HS-27A (cell line): ENCODE data around the gene SNAPC4.

Experiments used
- DNase-seq: peaks from one replicate; pipeline ENCODE4 v3.0.0-alpha.2; 2012; ENCODE audit warnings: low read depth, missing footprints

Gene SNAPC4

GRCh38 chr9:136400038-136400834, at the start of gene SNAPC4:
Gene SNAPC4 (minus strand): TSS chr9:136400170. CDS start chr9:136398428, 1,742 bp downstream.
- DNase-seq = no peak

- no peak for DNase-seq
These were observed 48.7 kb upstream of the SNAPC4 start for GRCh38 chr9:136448655-136449054.

GRCh38 chr9:136447173-136447778, 47.3 kb upstream of the SNAPC4 start:
- no peak for DNase-seq

DNA sequence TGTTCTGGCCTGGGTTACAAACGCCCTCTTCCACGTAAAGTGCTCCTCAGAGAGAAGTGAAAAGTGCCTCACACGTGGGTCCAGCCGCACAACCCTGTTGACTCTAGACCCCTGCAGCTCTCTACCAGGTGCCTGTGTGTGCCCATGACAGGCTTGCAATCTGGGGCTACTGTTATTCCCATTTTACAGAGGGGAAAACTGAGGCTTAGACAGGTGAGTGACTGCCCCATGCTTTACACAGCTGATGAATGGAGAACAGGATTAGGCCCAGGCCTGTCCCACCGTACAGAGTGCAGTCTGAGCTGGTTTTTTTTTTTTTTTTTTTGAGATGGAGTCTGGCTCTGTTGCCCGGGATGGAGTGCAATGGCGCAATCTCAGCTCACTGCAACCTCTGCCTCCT, 45.8 kb upstream of the SNAPC4 start:
- DNase-seq = no peak

- no peak for DNase-seq
These were observed 44.1 kb upstream of the SNAPC4 start for GRCh38 chr9:136444102-136444501.

GRCh38 chr9:136443687-136444086, 43.7 kb upstream of the SNAPC4 start:
- no peak for DNase-seq

GRCh38 chr9:136443087-136443486, 43.1 kb upstream of the SNAPC4 start:
- no peak for DNase-seq

- no peak for DNase-seq
These were observed 42.3 kb upstream of the SNAPC4 start for GRCh38 chr9:136442265-136442664.

GRCh38 chr9:136441681-136442245, 41.8 kb upstream of the SNAPC4 start:
- DNase-seq = no peak

- DNase-seq = no peak
These were observed 41.3 kb upstream of the SNAPC4 start for GRCh38 chr9:136441191-136441680.

DNA sequence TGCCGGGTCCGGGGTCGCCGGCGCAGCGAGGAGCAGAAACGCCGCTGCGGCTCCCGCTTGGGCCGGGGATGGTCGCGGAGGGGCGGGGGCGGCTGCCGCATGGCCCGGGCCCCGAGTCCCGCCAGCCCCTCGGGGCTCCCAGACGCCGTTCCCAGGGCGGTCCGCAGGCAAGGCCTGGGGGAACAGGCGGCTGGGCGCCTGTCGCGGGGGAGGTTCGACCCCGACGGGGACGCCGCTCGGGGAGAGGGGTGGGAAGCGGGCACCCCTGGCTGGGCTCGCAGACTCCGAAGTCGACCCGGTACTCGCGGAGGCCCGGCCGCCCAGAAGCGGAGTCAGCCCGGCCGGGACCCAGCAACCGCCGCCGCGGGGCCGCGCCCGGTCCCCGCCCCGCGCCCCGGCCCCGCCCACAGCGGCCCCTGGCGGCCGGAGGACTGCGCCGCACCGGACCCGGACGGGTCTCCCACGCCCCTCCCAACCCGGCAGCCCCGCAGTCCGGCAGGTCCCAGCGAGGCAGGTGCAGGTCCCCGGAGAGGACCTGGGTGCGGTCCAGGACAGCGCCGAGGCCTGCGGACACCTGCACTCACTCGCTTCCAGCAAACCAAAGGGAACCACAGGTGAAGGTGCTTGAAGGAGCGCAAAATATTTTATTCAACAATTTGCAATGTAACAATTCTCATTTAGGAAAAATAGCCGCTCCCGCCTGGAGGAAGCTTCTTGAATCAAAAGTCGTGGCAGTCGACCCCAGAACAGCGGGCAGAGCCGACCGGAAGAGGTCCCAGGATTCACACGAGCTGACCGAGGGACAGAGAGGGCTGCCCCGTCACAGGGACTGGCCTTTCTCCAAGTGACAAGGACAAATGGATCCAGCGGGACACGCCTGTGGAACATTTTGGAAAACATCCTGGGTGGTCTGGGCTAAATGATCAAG, 39.8 kb upstream of the SNAPC4 start, which contains the start of gene INPP5E:
Gene INPP5E, minus strand, starts transcription at position 365 of the 928 bp plus-strand sequence. CDS start 426 bp downstream, outside the sequence.
- DNase-seq = no peak

- no peak for DNase-seq
These were observed 38.8 kb upstream of the SNAPC4 start for GRCh38 chr9:136438548-136439480.

DNA sequence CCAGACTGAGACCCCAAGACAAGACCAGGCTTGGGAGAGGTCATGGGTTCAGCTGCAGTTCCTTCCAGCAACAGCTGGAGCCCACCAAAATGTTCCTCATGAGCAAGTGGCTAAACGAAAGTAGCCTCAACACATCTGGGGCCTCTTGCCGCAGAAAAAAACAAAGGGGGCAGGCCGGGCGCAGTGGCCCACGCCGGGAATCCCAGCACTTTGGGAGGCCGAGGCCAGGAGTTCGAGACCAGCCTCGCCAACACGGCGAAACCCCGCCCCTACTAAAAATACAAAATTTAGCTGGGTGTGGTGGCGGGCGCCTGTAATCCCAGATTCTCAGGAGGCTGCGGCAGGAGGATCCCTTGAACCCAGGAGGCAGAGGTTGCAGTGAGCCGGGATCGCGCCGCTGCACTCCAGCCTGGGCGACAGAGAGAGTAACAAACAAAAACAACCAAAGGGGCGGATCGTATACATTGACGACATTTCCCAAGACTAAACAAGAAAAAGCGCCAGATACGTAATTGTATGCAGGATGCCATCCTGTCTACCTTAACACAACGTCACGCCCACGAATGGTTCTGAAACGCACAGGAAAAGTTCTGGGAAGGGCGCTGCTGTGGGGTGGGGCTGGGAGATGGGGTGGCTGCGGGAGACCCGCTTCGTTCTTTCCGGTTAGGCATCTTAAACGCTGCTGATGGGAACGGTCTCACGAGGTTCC, 38.0 kb upstream of the SNAPC4 start:
- no peak for DNase-seq

DNA sequence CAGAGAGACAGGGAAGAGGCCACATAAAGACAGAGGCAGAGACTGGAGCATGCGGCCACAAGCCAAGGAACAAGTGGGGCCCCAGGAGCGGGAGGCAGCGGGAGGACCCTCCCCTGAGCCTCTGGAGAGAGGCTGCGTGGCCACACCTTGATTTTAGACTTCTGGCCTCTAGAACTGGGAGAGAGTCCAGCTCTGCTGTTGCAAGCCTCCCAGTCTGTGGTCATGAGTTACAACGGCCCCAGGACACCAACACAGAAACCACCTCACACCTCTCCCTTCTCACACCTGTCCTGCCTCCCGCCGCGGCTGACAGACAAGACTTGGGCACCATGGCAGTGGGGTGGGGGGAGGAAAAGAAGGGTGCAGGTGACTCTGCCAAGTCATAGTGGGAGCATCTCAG, 37.5 kb upstream of the SNAPC4 start:
- DNase-seq = no peak

DNA sequence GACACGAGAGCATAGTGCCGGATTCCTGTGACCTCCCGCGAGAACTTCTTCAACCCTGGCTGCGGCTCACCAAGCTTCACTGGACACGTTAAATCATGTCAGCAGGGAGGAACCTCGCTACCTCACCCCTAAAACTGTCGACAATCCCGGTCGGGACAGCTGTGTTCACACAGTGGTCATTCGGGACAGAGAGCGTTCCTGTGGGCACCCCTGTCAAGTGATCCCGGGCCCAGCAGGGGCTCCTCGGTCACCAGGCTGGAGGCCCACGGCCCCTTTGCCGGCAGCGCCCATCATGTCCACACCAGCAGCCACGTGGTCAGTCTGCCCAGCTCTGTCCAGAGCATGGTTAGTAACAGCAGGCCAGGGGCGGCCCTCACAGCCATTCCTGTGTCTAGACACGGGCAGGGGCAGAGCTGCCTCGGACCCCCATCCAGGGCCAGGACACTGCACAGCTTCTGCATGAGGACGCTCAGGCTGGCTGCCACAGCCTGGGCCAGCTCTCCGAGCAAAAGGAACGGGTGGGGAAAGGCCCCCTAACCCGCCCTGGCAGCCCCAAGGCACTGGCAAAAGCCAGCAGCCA, 36.2 kb upstream of the SNAPC4 start:
- DNase-seq = no peak

- no peak for DNase-seq
These were observed 34.7 kb upstream of the SNAPC4 start for GRCh38 chr9:136434580-136435169.

DNA sequence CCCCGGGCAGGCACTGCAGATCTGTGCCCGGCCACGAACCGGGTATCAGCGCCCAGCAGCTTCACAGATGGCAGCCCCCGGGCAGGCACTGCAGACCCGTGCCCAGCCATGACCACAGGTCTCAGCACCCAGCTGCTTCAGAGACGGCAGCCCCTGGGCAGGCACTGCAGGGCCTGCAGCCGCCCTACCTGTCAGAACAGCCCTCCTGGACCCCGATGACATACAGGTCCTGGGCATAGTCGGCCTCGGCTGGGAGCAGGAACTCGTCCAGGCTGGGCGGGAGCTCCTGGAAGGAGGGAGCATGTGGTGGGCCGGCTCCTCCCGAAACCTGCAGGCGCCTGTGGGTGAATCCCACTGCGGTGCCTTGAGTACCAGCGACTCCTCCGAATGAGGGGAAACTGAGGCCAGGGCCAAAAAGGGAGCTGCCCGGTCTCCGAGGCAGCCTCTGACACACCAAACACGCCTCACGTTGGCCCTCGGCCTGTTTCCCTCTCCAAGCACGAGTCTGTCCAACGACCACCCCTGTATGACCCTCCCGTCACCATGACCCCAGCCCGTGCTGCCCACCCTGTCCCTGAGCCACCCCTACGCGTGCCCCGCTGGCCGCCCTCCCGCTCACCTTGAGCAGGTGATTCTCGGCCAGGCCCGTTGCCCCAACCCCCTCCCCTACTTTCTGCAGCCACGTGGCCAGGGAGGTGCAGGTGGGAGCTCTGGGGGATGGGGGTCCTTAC, 34.0 kb upstream of the SNAPC4 start:
- DNase-seq = no peak

DNA sequence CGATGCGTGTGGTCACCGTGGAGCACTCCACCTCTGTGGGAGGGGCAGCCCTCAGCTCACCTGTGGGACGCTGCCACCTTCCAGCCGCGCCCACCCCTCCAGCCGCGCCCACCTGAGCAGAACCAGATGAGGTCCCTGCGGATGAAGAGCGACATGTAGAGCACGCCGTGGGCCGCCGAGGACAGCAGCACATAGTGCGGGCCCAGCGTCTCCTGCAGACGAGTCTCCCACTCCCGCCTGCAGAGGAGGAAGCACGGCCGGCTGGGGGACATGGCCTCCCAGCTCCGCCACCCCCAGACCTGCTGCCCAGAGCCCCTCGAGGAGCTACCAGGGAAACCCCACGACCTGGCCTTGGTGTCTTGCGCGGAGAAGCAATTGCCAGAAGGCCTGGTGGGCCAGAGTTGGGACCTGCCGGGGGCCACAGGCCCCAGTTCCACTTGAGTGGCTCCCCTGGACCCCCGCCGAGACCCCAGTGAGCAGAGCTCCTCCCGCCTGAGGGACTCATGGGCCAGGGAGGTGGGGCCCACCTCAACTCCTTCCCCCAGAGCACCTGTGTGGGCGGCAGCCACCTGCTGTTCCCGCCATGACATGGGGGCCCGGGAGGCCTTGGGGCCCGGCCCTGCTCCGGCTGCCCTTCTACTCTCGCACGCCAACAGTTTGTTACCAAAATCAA, 33.2 kb upstream of the SNAPC4 start:
- no peak for DNase-seq
